ENCODE measurements around the gene ZNHIT2.

Gene ZNHIT2

GRCh38 chr11:65103476-65103875, 14.0 kb downstream of the ZNHIT2 start:
- DNase-seq (ENCODE audit: low read depth in 2 of 2), result no peak

- no peak for DNase-seq (ENCODE audit: low read depth in 2 of 2)
Observed at GRCh38 chr11:65102142-65103095, 15.1 kb downstream of the ZNHIT2 start.

- no peak for DNase-seq (ENCODE audit: low read depth in 2 of 2)
Observed at GRCh38 chr11:65100674-65101350, 16.7 kb downstream of the ZNHIT2 start.

GRCh38 chr11:65096926-65097325, 20.6 kb downstream of the ZNHIT2 start:
- DNase-seq (ENCODE audit: low read depth in 2 of 2), result no peak

GRCh38 chr11:65095974-65096806, 21.3 kb downstream of the ZNHIT2 start, which contains the start of gene VPS51:
TSS of gene VPS51 (plus strand) at chr11:65096214. CDS start at chr11:65096251, 37 bp downstream.
- peak; percentile 62 to 69 for DNase-seq (ENCODE audit: low read depth in 2 of 2)

- no peak for DNase-seq (ENCODE audit: low read depth in 2 of 2)
Observed at GRCh38 chr11:65095427-65095826, 22.1 kb downstream of the ZNHIT2 start.

GRCh38 chr11:65090628-65091027, 26.9 kb downstream of the ZNHIT2 start:
- DNase-seq (ENCODE audit: low read depth in 2 of 2), result no peak

GRCh38 chr11:65089621-65090020, 27.9 kb downstream of the ZNHIT2 start:
- no peak for DNase-seq (ENCODE audit: low read depth in 2 of 2)

GRCh38 chr11:65087827-65088226, 29.7 kb downstream of the ZNHIT2 start:
- DNase-seq (ENCODE audit: low read depth in 2 of 2), result no peak

GRCh38 chr11:65087216-65087615, 30.3 kb downstream of the ZNHIT2 start:
- DNase-seq (ENCODE audit: low read depth in 2 of 2), result no peak

GRCh38 chr11:65086809-65087208, 30.7 kb downstream of the ZNHIT2 start:
- no peak for DNase-seq (ENCODE audit: low read depth in 2 of 2)

- no peak for DNase-seq (ENCODE audit: low read depth in 2 of 2)
Observed at GRCh38 chr11:65085446-65085845, 32.1 kb downstream of the ZNHIT2 start.

GRCh38 chr11:65084598-65085375, 32.7 kb downstream of the ZNHIT2 start:
- DNase-seq (ENCODE audit: low read depth in 2 of 2), result no peak

GRCh38 chr11:65083834-65084597, 33.5 kb downstream of the ZNHIT2 start, which contains the start of the genes CDCA5 and ZFPL1:
TSS of gene CDCA5 (minus strand) at chr11:65084040. CDS start at chr11:65083978, 62 bp downstream.
TSS of gene ZFPL1 (plus strand) at chr11:65084222. CDS start at chr11:65084699, 477 bp downstream.
- DNase-seq (ENCODE audit: low read depth in 2 of 2), result peak; percentile 91

- DNase-seq (ENCODE audit: low read depth in 2 of 2), result no peak
Observed at GRCh38 chr11:65083134-65083833, 34.2 kb downstream of the ZNHIT2 start.

GRCh38 chr11:65078786-65079342, 38.6 kb downstream of the ZNHIT2 start:
- DNase-seq (ENCODE audit: low read depth in 2 of 2), result no peak

GRCh38 chr11:65078151-65078550, 39.4 kb downstream of the ZNHIT2 start:
- DNase-seq (ENCODE audit: low read depth in 2 of 2), result peak; percentile 32 to 57

- DNase-seq (ENCODE audit: low read depth in 2 of 2), result no peak
Observed at GRCh38 chr11:65077451-65077850, 40.0 kb downstream of the ZNHIT2 start.

- no peak for DNase-seq (ENCODE audit: low read depth in 2 of 2)
Observed at GRCh38 chr11:65072631-65072966, 44.9 kb downstream of the ZNHIT2 start.
